Skeletal muscle cell (primary cell): ENCODE results near the gene IGF1R.

ENCODE experiments used
- DNase-seq: peaks from one replicate; pipeline ENCODE4 v3.0.0-alpha.2; 2010; ENCODE audit warnings: low read depth
- H3K4me3 ChIP-seq: 2 replicates; pipeline ENCODE4 v1.5.1; 2011; ENCODE audit warnings: low read depth, mild to moderate bottlenecking, control low read depth, low read length, moderate library complexity

The IGF1R gene

GRCh38 chr15:98860281-98861041, 212.1 kb downstream of the IGF1R start:
- DNase-seq = no peak
- no peak overlapping the region for H3K4me3 ChIP-seq

GRCh38 chr15:98861188-98861587, 212.8 kb downstream of the IGF1R start:
- DNase-seq = no peak
- H3K4me3 ChIP-seq = no peak overlapping the region

- H3K4me3 ChIP-seq = no peak overlapping the region
Observed at GRCh38 chr15:98863983-98864382, 215.6 kb downstream of the IGF1R start.

GRCh38 chr15:98865397-98866339, 217.3 kb downstream of the IGF1R start:
- peak overlapping the region; percentile 49 for H3K4me3 ChIP-seq
- no peak for DNase-seq

More at GRCh38 chr15:98863983-98864382, 215.6 kb downstream of the IGF1R start:
- DNase-seq = no peak

- no peak for DNase-seq
- peak overlapping the region; percentile 49 for H3K4me3 ChIP-seq
Observed at GRCh38 chr15:98866511-98866910, 218.2 kb downstream of the IGF1R start.

GRCh38 chr15:98868564-98868963, 220.2 kb downstream of the IGF1R start:
- no peak for DNase-seq
- no peak overlapping the region for H3K4me3 ChIP-seq

- DNase-seq = no peak
- H3K4me3 ChIP-seq = no peak overlapping the region
Observed at GRCh38 chr15:98870788-98871187, 222.4 kb downstream of the IGF1R start.

GRCh38 chr15:98872774-98873173, 224.4 kb downstream of the IGF1R start:
- no peak overlapping the region for H3K4me3 ChIP-seq
- DNase-seq = no peak

- H3K4me3 ChIP-seq = no peak overlapping the region
- no peak for DNase-seq
Observed at GRCh38 chr15:98873441-98874218, 225.3 kb downstream of the IGF1R start.

GRCh38 chr15:98874370-98874769, 226.0 kb downstream of the IGF1R start:
- H3K4me3 ChIP-seq = no peak overlapping the region
- DNase-seq = no peak

- no peak for DNase-seq
- H3K4me3 ChIP-seq = no peak overlapping the region
Observed at GRCh38 chr15:98874773-98875172, 226.4 kb downstream of the IGF1R start.

GRCh38 chr15:98875309-98875708, 227.0 kb downstream of the IGF1R start:
- no peak for DNase-seq

GRCh38 chr15:98876451-98877369, 228.4 kb downstream of the IGF1R start:
- H3K4me3 ChIP-seq = no peak overlapping the region
- no peak for DNase-seq

More at GRCh38 chr15:98875309-98875708, 227.0 kb downstream of the IGF1R start:
- no peak overlapping the region for H3K4me3 ChIP-seq

- H3K4me3 ChIP-seq = no peak overlapping the region
- no peak for DNase-seq
Observed at GRCh38 chr15:98878172-98878571, 229.8 kb downstream of the IGF1R start.

- DNase-seq = no peak
- H3K4me3 ChIP-seq = no peak overlapping the region
Observed at GRCh38 chr15:98878862-98879261, 230.5 kb downstream of the IGF1R start.

- DNase-seq = peak; percentile 41
- no peak overlapping the region for H3K4me3 ChIP-seq
Observed at GRCh38 chr15:98881526-98882520, 233.5 kb downstream of the IGF1R start.

- H3K4me3 ChIP-seq = no peak overlapping the region
- DNase-seq = no peak
Observed at GRCh38 chr15:98883478-98883877, 235.1 kb downstream of the IGF1R start.

- no peak for DNase-seq
- no peak overlapping the region for H3K4me3 ChIP-seq
Observed at GRCh38 chr15:98884894-98885293, 236.6 kb downstream of the IGF1R start.
